Suppressor macrophage treated with lipopolysaccharide for 4 hours (primary cell): Measurements from ENCODE around the gene LAMA4.
"Not testable (repeated sequence)": the region's sequence is repeated elsewhere in the genome, so short reads cannot be mapped to it uniquely, and the experiment has no call there.

Experiments
- DNase-seq: peaks from one replicate; pipeline ENCODE4 v3.0.0-alpha.2; 2020

The LAMA4 gene

DNA sequence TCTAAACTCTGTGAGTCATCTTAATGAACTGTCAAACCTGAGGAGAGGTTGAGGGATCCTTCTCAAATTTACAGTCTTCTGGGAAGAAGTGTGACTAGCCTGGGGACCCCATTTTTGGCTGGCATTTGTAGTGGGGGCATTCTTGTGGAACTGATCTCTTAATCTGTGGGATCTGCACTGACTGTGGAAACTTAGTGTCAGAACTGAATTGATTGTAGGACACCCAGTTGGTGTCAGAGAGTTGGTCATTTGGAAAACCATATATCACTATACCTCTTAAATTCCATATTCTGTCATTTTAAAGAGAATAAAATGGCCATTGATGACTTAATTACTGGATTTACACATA lies 48.3 kb downstream of the LAMA4 start:
- no peak for DNase-seq

DNA sequence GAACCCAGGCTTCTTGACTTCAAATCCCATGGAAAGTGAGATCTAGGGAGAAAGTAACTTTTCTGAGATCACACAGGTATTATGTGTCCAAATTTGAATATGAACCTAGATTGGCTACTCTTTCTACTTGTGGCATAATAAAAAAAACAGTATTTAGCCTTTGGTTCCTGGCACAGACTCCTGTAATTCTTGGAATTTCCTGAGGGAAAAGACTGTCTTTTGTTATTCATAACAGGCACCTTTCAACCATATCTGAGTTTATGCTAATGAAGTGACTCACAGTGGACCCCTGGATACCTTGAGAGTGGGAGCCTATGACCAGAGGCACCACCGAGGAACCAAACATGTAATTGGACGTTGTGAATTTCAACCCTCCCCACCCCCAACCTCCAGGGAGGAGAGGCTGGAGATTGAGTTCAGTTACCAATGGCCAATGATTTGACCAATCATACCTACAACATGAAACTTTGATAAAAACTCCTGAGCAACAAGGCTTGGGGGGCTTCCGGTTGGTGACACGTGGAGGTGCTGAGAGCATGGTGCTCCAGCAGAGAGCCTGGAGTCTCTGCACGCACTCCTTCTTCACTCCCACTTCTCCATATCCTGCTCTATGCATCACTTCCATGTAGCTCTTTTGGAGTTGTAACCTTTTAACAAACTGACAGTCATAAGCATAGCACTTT lies 48.8 kb downstream of the LAMA4 start:
- no peak for DNase-seq

GRCh38 chr6:112204350-112204706 lies 50.0 kb downstream of the LAMA4 start:
- no peak for DNase-seq

- no peak for DNase-seq
These were observed 50.6 kb downstream of the LAMA4 start for GRCh38 chr6:112203577-112204349.

GRCh38 chr6:112202639-112203341 lies 51.6 kb downstream of the LAMA4 start:
- DNase-seq, result no peak

- not testable (repeated sequence) for DNase-seq
These were observed 54.0 kb downstream of the LAMA4 start for GRCh38 chr6:112200185-112200914.

GRCh38 chr6:112199001-112199403 lies 55.4 kb downstream of the LAMA4 start:
- no peak for DNase-seq

GRCh38 chr6:112198582-112198981 lies 55.8 kb downstream of the LAMA4 start:
- DNase-seq, result no peak

- no peak for DNase-seq
These were observed 56.7 kb downstream of the LAMA4 start for GRCh38 chr6:112197636-112198035.

DNA sequence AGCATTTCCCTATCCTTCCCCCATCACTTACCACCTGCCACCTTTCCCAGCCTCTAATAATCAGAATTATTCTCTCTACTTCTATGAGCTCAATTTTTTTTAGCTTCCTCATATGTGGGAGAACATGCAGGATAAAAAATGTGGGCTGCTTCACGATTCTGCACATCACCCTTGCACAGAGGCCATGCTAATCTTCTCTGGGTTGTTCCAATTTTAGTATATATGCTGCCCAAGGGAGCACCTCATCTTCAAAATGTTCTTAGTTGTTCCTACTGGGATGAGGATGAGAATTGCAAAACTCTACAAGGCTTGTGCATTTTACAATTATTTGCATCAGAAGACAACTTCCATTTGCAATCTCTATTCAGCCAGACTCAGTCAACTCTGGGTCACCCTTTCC lies 58.1 kb downstream of the LAMA4 start:
- DNase-seq, result no peak

DNA sequence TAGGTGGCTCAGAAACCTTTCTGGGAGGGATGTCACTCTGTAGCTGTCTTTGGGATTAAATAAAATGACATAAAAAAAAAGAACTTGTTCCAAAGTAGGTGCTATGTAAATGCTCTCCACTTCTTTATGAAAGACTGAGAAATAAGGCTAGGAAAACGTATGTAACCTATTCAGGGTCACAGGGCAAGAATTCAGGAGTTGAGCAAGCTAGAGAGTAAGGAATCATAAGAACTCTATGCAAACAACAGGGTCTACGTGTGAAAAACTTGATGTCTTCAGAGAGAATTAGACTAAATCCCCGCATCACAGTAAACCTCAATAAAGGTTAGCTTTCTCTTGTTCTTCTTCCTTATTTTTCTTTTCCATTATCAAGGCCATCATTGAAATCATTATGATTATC lies 59.2 kb downstream of the LAMA4 start:
- no peak for DNase-seq

GRCh38 chr6:112194511-112194910 lies 59.9 kb downstream of the LAMA4 start:
- DNase-seq, result no peak

- DNase-seq, result no peak
These were observed 60.8 kb downstream of the LAMA4 start for GRCh38 chr6:112193535-112194051.

DNA sequence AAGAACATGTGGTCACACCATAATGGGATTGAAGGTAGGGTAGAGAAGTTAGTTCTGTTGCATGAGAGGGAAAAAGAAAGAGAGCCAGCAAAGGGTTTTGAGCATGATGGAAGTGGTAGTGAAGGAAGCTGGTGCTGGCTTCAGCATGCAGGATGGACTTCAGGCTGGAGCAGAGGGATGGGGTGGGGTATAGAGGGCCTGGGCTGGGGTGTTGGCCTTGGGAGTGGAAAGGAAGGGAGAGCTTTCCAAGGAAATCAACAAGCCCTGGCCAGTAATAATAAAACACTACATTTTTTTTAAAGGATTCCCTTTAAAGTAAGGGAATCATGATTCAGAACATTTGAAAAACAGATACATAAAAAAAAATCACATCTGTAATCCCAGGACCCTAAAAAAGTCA lies 61.2 kb downstream of the LAMA4 start:
- DNase-seq, result no peak

GRCh38 chr6:112191509-112192020 lies 62.8 kb downstream of the LAMA4 start:
- no peak for DNase-seq

DNA sequence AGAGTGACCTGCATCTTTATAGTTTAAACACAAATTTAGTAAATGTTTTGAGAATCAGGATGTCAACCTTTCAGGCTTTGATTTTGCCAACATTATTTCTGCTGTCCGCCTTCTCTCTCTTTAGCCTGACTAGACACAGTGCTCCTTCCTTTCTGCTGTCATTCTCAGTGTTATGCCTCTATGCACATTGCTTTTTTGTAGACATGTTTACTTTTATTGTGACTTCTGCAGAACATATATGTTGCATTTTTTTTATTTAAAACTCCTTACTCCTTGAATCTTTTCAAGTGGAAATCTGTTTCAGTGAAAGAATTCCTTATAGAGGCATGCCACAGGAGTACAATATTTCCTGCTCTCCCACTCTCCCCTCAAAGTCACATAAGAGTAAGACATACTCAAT lies 64.2 kb downstream of the LAMA4 start:
- no peak for DNase-seq

DNA sequence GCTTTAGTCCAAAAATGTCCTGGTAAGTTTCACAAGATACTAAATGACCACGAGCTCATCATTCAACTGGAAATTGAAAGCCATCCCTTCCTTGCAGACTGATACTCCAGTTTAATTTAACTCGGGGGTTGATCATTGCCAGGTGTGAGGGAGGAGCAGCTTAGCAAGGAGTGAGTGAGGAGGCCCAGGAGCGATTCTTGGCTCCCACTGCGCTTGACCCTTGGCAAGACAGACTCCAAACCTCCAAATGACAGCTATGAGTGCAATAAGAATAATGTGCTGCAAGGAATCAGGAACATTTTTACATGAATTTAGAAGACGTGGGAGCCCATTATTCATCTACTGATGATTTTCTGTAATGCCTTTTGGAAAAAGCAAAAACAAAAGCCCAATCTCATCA lies 64.9 kb downstream of the LAMA4 start:
- no peak for DNase-seq

- DNase-seq, result no peak
These were observed 65.5 kb downstream of the LAMA4 start for GRCh38 chr6:112188906-112189305.

DNA sequence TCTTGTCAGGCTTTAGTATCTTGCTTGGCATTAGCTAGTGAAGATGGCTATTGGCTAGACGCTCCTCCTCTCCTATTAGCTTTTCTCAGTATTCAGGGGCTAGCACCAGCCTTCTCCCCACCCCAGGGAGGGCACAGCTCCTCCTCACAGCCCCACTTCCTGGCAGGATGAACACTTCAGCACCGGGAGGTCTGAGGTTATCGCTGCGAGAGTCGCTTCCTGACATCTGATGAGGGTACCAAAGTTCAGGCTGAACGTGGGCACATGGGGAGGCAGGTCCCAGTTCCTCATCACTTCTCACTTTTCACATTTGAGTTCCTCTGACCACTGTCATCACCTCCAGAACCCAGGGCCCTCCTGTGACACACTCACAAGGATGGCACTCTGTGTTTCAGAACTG lies 66.6 kb downstream of the LAMA4 start:
- no peak for DNase-seq

GRCh38 chr6:112184951-112185350 lies 69.4 kb downstream of the LAMA4 start:
- DNase-seq, result no peak

GRCh38 chr6:112183271-112183671 lies 71.1 kb downstream of the LAMA4 start:
- DNase-seq, result no peak

GRCh38 chr6:112181130-112181529 lies 73.2 kb downstream of the LAMA4 start:
- DNase-seq, result no peak
